ENCODE measurements around the gene HDDC2. TPM values are rescaled to one million over a fixed set of nuclear protein-coding genes. Genes with fewer than 3 reads are reported as not detected.

The HDDC2 gene
- total and polyA plus RNA-seq, 2 of the 8 experiments (the other 6 are each of a cell fraction or from before 2014, with no cell fraction given) = 89.3 to 129 TPM

DNA sequence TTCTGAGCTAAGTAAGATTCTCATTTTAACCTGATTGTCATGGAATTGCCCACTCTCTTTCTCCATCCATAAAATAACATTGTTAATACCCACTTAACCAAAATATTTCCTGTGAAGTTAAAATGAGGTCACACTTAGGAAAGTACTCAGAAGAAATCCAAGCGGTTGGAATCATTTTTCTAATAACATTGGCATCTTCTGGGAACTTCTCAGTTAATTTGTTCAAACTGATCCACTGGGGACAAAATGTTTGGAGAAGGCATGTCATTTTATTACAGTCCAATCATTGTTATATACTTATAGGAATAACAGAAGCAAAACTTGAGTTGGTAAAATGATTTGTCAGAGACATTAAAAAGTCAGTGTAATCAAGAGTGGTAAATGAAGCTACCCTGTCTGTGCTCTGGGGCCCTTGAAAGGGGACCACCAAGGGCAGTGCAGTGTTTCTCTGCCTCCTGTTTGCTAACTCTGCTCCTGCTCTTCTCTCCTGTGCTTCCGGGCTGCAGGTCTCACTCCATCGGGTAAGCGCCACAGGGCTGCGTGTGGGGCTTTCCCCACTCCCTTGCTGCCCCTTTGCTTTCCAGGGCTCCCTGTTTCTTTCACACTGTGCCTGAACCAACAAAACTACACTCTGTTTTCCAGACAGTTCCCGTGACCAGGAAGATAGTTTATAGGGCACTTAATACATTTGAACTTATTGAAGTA is 50.1 kb downstream of the HDDC2 start:
- H3K9ac ChIP-seq (replicated peaks in 1 of 4; ENCODE audit: extremely low read depth in 1 of 4, low read depth in 3 of 4, low read length in 3 of 4) = no peak overlapping the region
- no peak overlapping the region for H4K5ac ChIP-seq (ENCODE audit: insufficient read length, low read depth, low read length)
- no peak overlapping the region for H2BK120ac ChIP-seq (replicated peaks; ENCODE audit: low read depth, low read length)
- DNase-seq (ENCODE audit: low read depth in 1 of 2, low spot score in 2 of 2) = no peak
- H3K18ac ChIP-seq (ENCODE audit: extremely low read depth, low read length) = no peak overlapping the region
- no peak overlapping the region for H3K4ac ChIP-seq (replicated peaks; ENCODE audit: insufficient read length, low read depth, low read length)
- no peaks in the 10 kb centered on the region for H3K9me3 ChIP-seq (ENCODE audit: insufficient read depth in 2 of 2, low read depth in 1 of 2, low read length in 1 of 2)
- no peak overlapping the region for H3K56ac ChIP-seq (replicated peaks; ENCODE audit: insufficient read length, low read depth, low read length)
- no peak overlapping the region for H2AK5ac ChIP-seq (ENCODE audit: low read depth, low read length)
- no peak overlapping the region for H4K8ac ChIP-seq (ENCODE audit: extremely low read depth, insufficient read depth, low read length)
- H2BK5ac ChIP-seq (ENCODE audit: low read depth, low read length) = 0 out of 2 replicates have a peak overlapping the region, but pooled peaks have one; percentile 21
- no peak overlapping the region for H2BK12ac ChIP-seq (ENCODE audit: low read depth, low read length)
- no peak overlapping the region for H3K27ac ChIP-seq (ENCODE audit: low read depth, low read length)
- H3K23ac ChIP-seq (ENCODE audit: insufficient read length) = no peak overlapping the region
- H3K23me2 ChIP-seq (ENCODE audit: low read depth, low read length) = no peaks in the 10 kb centered on the region
- H2BK20ac ChIP-seq (ENCODE audit: low read length) = no peak overlapping the region
- no peak overlapping the region for H3K4me2 ChIP-seq (ENCODE audit: insufficient read depth in 1 of 2, low read depth in 2 of 2, low read length in 2 of 2)
- no peaks in the 10 kb centered on the region for H3K36me3 ChIP-seq (ENCODE audit: control insufficient read depth in 2 of 4, insufficient read depth in 4 of 4, low read length in 3 of 4)
- H4K20me1 ChIP-seq (replicated peaks in 1 of 2; ENCODE audit: control insufficient read depth in 1 of 2, insufficient read depth in 2 of 2, low read length in 2 of 2) = no peaks in the 10 kb centered on the region
- peaks cover 0 to 2% (median 0%) of the 10 kb centered on the region in 4 experiments; a peak in 1 of 7 replicates for H3K4me1 ChIP-seq (replicated peaks in 1 of 4; ENCODE audit: control insufficient read depth in 3 of 4, insufficient read depth in 4 of 4, low read length in 3 of 4)
- no peak overlapping the region for H4K91ac ChIP-seq (replicated peaks; ENCODE audit: insufficient read length, low read length)
- no peak overlapping the region for H2BK15ac ChIP-seq (ENCODE audit: low read length)
- TF ChIP-seq EP300 (IDR thresholded peaks at IDR 0.05; ENCODE audit: borderline replicate concordance in 1 of 2, low read depth in 2 of 2, low read length in 2 of 2) = no peak
- no peak for TF ChIP-seq CHD1 (IDR thresholded peaks at IDR 0.05; ENCODE audit: low read depth, low read length)
- no peak for TF ChIP-seq TEAD4 (IDR thresholded peaks at IDR 0.05; ENCODE audit: low read depth, low read length)
- no peak for TF ChIP-seq RBBP5 (IDR thresholded peaks at IDR 0.05; ENCODE audit: borderline replicate concordance, low read depth, low read length)
- TF ChIP-seq, protein P1, sequence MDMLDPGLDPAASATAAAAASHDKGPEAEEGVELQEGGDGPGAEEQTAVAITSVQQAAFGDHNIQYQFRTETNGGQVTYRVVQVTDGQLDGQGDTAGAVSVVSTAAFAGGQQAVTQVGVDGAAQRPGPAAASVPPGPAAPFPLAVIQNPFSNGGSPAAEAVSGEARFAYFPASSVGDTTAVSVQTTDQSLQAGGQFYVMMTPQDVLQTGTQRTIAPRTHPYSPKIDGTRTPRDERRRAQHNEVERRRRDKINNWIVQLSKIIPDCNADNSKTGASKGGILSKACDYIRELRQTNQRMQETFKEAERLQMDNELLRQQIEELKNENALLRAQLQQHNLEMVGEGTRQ (IDR thresholded peaks at IDR 0.05; ENCODE audit: low read length) = no peak
- no peak for TF ChIP-seq CHD2 (IDR thresholded peaks at IDR 0.05; ENCODE audit: low read length)
- H3K27me3 ChIP-seq (replicated peaks in 1 of 4; ENCODE audit: control insufficient read depth in 3 of 4, extremely low read depth in 1 of 4, insufficient read depth in 3 of 4, low read length in 3 of 4) = no peaks in the 10 kb centered on the region
- peak overlapping the region; percentile 90; the same call in 1 of the 2 replicates for H2AFZ ChIP-seq (ENCODE audit: low read length)
- no peak overlapping the region for H3K4me3 ChIP-seq (ENCODE audit: extremely low read depth in 1 of 4, insufficient read depth in 2 of 4, low read depth in 3 of 4, low read length in 4 of 4)
- ChIA-PET POLR2A (ENCODE audit: partially characterized antibody) (interaction anchor here (1.1 kb wide), 1 partner anchor 50 kb away, joined by 3 read pairs; the partner anchor contains the start of gene HDDC2), CTCF (ENCODE audit: partially characterized antibody) (interaction anchor here (1.2 to 1.8 kb wide), 2 partner anchors 53 to 59 kb away, joined by 3 to 4 read pairs; no protein-coding TSS in a partner anchor)
- FAIRE-seq = no peak
- no peak overlapping the region for H3K14ac ChIP-seq (ENCODE audit: insufficient read length)
- no peaks in the 10 kb centered on the region for H3K79me1 ChIP-seq (ENCODE audit: low read depth, low read length)
- WGBS, 2 experiments (ENCODE audit: extremely low coverage in 1 of 2, insufficient coverage in 1 of 2, insufficient read length in 1 of 2, insufficient replicate concordance in 2 of 2, low coverage in 1 of 2, low lambda C conversion rate in 2 of 2, missing lambda C conversion rate in 1 of 2) = 77% methylated on average over 6 of the region's 6 CpGs; no CpG with 5 or more reads in 1 of the 2 experiments
- H3K79me2 ChIP-seq (ENCODE audit: control insufficient read depth in 1 of 2, insufficient read depth in 2 of 2, low read length in 2 of 2) = no peaks in the 10 kb centered on the region

Measured in H1 (cell line).